CD14-positive monocyte (primary cell): ENCODE results near the gene HOXA5. TPM values are rescaled to one million over a fixed set of nuclear protein-coding genes. Genes with fewer than 3 reads are reported as not detected.
A peak's percentile ranks its signal among the peaks of the same experiment; 100 is the strongest.

ENCODE experiments used
- DNase-seq, 3 donors: peaks; one replicate each; pipeline ENCODE4 v3.0.0-alpha.2; 2011 to 2022
- H2AFZ ChIP-seq: 2 replicates; pipeline ENCODE4 v1.6.0; 2012; ENCODE audit warnings: mild to moderate bottlenecking, low read depth, low read length, inconsistent platforms; ENCODE audit not compliant: insufficient read depth, poor library complexity, severe bottlenecking
- H3K27ac ChIP-seq, 2 donors: 1 replicate in 1 of 2; 2 replicates in 1 of 2; pipeline ENCODE4 v1.5.1; 2012 to 2013; ENCODE audit warnings: low read length in 2 of 2, control low read depth in 1 of 2, inconsistent platforms in 1 of 2, low read depth in 1 of 2, mild to moderate bottlenecking in 1 of 2
- H3K27me3 ChIP-seq, 2 donors: one replicate each; pipeline versions ENCODE4 v1.6.0 to v1.6.1; 2011 to 2013; ENCODE audit warnings: low read length in 2 of 2; ENCODE audit not compliant: control insufficient read depth in 2 of 2, insufficient read depth in 2 of 2
- H3K36me3 ChIP-seq, 2 donors: replicated peaks in 1 of 2; 1 replicate in 1 of 2; 2 replicates in 1 of 2; pipeline versions ENCODE4 v1.5.1 to v1.6.1; 2012 to 2013; ENCODE audit warnings: low read length in 2 of 2, control low read depth in 1 of 2, inconsistent platforms in 1 of 2, mild to moderate bottlenecking in 1 of 2; ENCODE audit not compliant: insufficient read depth in 2 of 2, control insufficient read depth in 1 of 2
- H3K4me1 ChIP-seq, 2 donors: 1 replicate in 1 of 2; 2 replicates in 1 of 2; pipeline versions ENCODE4 v1.5.1 to v1.6.1; 2012 to 2013; ENCODE audit warnings: low read length in 2 of 2, control low read depth in 1 of 2, inconsistent platforms in 1 of 2, mild to moderate bottlenecking in 1 of 2, moderate library complexity in 1 of 2; ENCODE audit not compliant: insufficient read depth in 2 of 2, control insufficient read depth in 1 of 2
- H3K4me2 ChIP-seq: replicated peaks from 2 replicates; pipeline ENCODE3; 2012; ENCODE audit warnings: low read length, moderate library complexity, mild to moderate bottlenecking; ENCODE audit not compliant: poor library complexity, severe bottlenecking; ENCODE audit errors: extremely low read depth
- H3K4me3 ChIP-seq, 3 experiments: fragments of 200-600 bp in 1 of 3; sonication (generic) in 1 of 3; replicated peaks in 1 of 3; 1 replicate in 2 of 3; 2 replicates in 1 of 3; pipeline ENCODE4 v1.5.1; 2011 to 2013; ENCODE audit warnings: low read length in 3 of 3, mild to moderate bottlenecking in 3 of 3, control low read depth in 2 of 3, low read depth in 2 of 3, inconsistent platforms in 1 of 3, moderate library complexity in 1 of 3
- H3K79me2 ChIP-seq: 2 replicates; pipeline ENCODE4 v1.6.0; 2012; ENCODE audit warnings: mild to moderate bottlenecking, control low read depth, inconsistent platforms, low read length, moderate library complexity; ENCODE audit not compliant: insufficient read depth
- H3K9ac ChIP-seq: 2 replicates; pipeline ENCODE4 v1.6.0; 2017; ENCODE audit warnings: low read length, mild to moderate bottlenecking; ENCODE audit not compliant: insufficient read depth, poor library complexity, severe bottlenecking
- H3K9me3 ChIP-seq, 2 donors: replicated peaks in 1 of 2; 1 replicate in 1 of 2; 2 replicates in 1 of 2; pipeline versions ENCODE4 v1.5.1 to v1.6.1; 2012 to 2013; ENCODE audit warnings: low read length in 2 of 2, control low read depth in 1 of 2; ENCODE audit not compliant: control insufficient read depth in 1 of 2, insufficient read depth in 1 of 2
- H4K20me1 ChIP-seq: 2 replicates; pipeline ENCODE4 v1.6.0; 2012; ENCODE audit warnings: mild to moderate bottlenecking, low read length, control low read depth, moderate library complexity; ENCODE audit not compliant: insufficient read depth
- H3K27ac Mint-ChIP-seq, 7 donors: one replicate each; pipeline ENCODE4 v1.8.0; 2020; ENCODE audit warnings: mild to moderate bottlenecking in 7 of 7, mixed read lengths in 7 of 7, moderate library complexity in 6 of 7, inconsistent platforms in 2 of 7
- H3K27me3 Mint-ChIP-seq, 3 donors: one replicate each; pipeline ENCODE4 v1.8.0; 2021 to 2022; ENCODE audit warnings: low read depth in 3 of 3, mild to moderate bottlenecking in 3 of 3, mixed read lengths in 3 of 3, moderate library complexity in 3 of 3, inconsistent platforms in 1 of 3
- H3K36me3 Mint-ChIP-seq, 2 donors: one replicate each; pipeline ENCODE4 v1.8.0; 2020; ENCODE audit warnings: mixed read lengths in 2 of 2, inconsistent platforms in 1 of 2, mild to moderate bottlenecking in 1 of 2
- H3K4me1 Mint-ChIP-seq: one replicate; pipeline ENCODE4 v1.8.0; 2020; ENCODE audit warnings: mild to moderate bottlenecking, mixed read lengths
- H3K4me3 Mint-ChIP-seq, 2 donors: one replicate each; pipeline ENCODE4 v1.8.0; 2020; ENCODE audit warnings: mild to moderate bottlenecking in 2 of 2, mixed read lengths in 2 of 2, moderate library complexity in 1 of 2
- H3K9me3 Mint-ChIP-seq, 7 donors: one replicate each; pipeline ENCODE4 v1.8.0; 2020 to 2022; ENCODE audit warnings: mixed read lengths in 7 of 7, mild to moderate bottlenecking in 6 of 7, moderate library complexity in 6 of 7, inconsistent platforms in 2 of 7
- CTCF ChIP-seq: fragments of 200-600 bp; IDR thresholded peaks from one replicate; pipeline ENCODE4 v1.8.0; 2022; ENCODE audit warnings: antibody characterized with exemption, mild to moderate bottlenecking
- WGBS: methylation state at CpG from one replicate; pipeline ENCODE4 v1.1.5; 2013; ENCODE audit warnings: missing lambda C conversion rate; ENCODE audit not compliant: insufficient coverage; 5-methylcytosine and 5-hydroxymethylcytosine counted together
- intact Hi-C, 2 donors: fragments of 100-400 bp; cut with micrococcal nuclease; formaldehyde crosslinking; loops; one replicate each; pipeline versions ENCODE4 v1.15.0 to v1.15.1; 2023
- polyA plus RNA-seq, 3 donors: library from polyadenylated mRNA; depleted of rRNA in 1 of 3; unstranded in 2 of 3; stranded (reverse) in 1 of 3; fragments of 300-500 nt in 2 of 3; fragments of >200 nt in 1 of 3; fragmentation: Illumina TruSeq in 2 of 3; gene quantifications; 1 replicate in 2 of 3; 2 replicates in 1 of 3; pipeline ENCODE4 v1.2.3, GENCODE V29; 2012 to 2021

HOXA5 gene
- polyA plus RNA-seq, 3 donors = 0.85 to 3.0 (median 1.8) TPM

GRCh38 chr7:27131390-27131819 is 12.1 kb downstream of the HOXA5 start:
- Histone ChIP-seq H3K4me2 (peak overlapping the region; percentile 76), H3K9ac (peak overlapping the region; percentile 79), H2AFZ (peak overlapping the region; percentile 95), H3K79me2 (no peaks in the 10 kb centered on the region), H3K4me3 (peak overlapping the region; percentile 47 to 78 (median 76)), H3K27me3 (peaks cover 2 to 10% of the 10 kb centered on the region in 2 donors), H3K36me3 (no peaks in the 10 kb centered on the region), H3K4me1 (peaks cover 10 to 27% of the 10 kb centered on the region in 2 donors), H4K20me1 (no peaks in the 10 kb centered on the region), H3K27ac (peak overlapping the region in 1 of 2 donors; percentile 86), H3K9me3 (no peaks in the 10 kb centered on the region)
- peak overlapping the region in 5 of 7 donors; percentile 45 to 91 (median 84) for H3K27ac Mint-ChIP-seq
- peaks cover 0 to 4% of the 10 kb centered on the region in 2 donors for H3K36me3 Mint-ChIP-seq
- WGBS = 40% methylated on average over 3 of the region's 12 CpGs
- DNase-seq = no peak
- H3K27me3 Mint-ChIP-seq = peaks cover 8 to 17% (median 10%) of the 10 kb centered on the region in 3 donors
- intact Hi-C loops = no loop called here
- peaks cover 32% of the 10 kb centered on the region for H3K4me1 Mint-ChIP-seq
- H3K4me3 Mint-ChIP-seq = peak overlapping the region; percentile 80 to 82
- no peak for TF ChIP-seq CTCF
- H3K9me3 Mint-ChIP-seq = peaks cover 0 to 9% (median 0%) of the 10 kb centered on the region in 7 donors

DNA sequence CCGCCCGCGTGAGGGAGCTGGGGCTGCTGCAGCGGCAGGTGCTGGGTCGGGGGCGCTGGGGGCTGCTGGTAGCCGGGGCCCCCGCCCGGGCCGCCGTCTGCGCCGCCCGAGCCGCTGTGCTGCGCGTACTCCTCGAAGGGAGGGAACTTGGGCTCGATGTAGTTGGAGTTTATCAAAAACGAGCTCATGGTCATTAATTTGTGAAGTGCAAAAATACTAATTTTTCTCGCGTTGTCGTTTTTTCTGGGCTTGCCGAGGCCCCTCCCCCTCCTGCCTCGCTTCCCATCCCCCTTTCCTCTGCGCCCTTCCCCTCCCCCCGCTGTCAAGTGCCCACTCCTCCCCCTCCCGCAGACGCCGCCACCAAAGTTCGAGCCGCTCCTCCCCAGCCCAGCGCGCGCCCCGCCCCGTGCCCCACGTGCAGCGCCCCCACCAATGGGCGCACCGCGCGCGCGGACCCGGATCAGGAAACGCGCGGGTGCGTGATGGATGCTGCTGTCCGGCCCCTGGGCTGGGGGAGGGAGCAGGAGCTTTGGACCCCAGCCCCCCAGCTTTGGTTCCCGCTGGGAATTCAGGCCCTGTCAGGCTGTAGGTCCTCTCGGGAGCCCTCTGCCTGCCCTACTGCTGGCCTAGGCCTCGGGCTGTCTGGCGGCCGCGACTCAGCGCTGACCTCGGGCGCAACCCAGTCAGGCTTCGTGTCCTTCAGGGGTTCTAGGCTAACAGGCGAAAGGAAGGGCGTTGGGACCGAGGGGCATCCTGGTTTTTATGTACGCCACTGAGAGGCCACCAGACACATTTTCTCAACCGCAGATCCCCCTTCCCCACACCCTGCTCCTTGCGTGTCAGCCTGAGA is 12.7 kb downstream of the HOXA5 start, which contains the start of gene HOXA4:
HOXA4 (minus strand) TSS at position 218 of the 850 bp plus-strand sequence; CDS start at position 194, 24 bp downstream.
- peaks cover 26% of the 10 kb centered on the region for H3K4me1 Mint-ChIP-seq
- Histone ChIP-seq H3K27me3 (peaks cover under 1 to 5% of the 10 kb centered on the region in 2 donors), H3K9me3 (no peaks in the 10 kb centered on the region), H3K9ac (peak within 1 kb of the TSS; percentile 79), H3K36me3 (no peaks in the 10 kb centered on the region), H3K4me1 (peaks cover 10 to 25% of the 10 kb centered on the region in 2 donors), H3K4me2 (peak within 1 kb of the TSS; percentile 76), H3K79me2 (no peaks in the 10 kb centered on the region), H4K20me1 (no peaks in the 10 kb centered on the region), H3K4me3 (peak within 1 kb of the TSS; percentile 47 to 78 (median 76)), H2AFZ (peak within 1 kb of the TSS; percentile 95), H3K27ac (peak within 1 kb of the TSS in 1 of 2 donors; percentile 86)
- H3K27me3 Mint-ChIP-seq = peaks cover 5 to 14% (median 5%) of the 10 kb centered on the region in 3 donors
- DNase-seq = peak; percentile 54 to 73 (median 72)
- peak within 1 kb of the TSS in 6 of 7 donors; percentile 45 to 91 (median 85) for H3K27ac Mint-ChIP-seq
- TF ChIP-seq CTCF = no peak
- H3K9me3 Mint-ChIP-seq = peaks cover 0 to 9% (median 0%) of the 10 kb centered on the region in 7 donors
- intact Hi-C loops = no loop called here
- H3K36me3 Mint-ChIP-seq = peaks cover 0 to 2% of the 10 kb centered on the region in 2 donors
- 26% methylated on average over 35 of the region's 67 CpGs for WGBS
- peak within 1 kb of the TSS; percentile 82 for H3K4me3 Mint-ChIP-seq
